ENCODE data around the gene IL17RA.

IL17RA gene

GRCh38 chr22:17155941-17156340 lies 71.1 kb downstream of the IL17RA start:
- no peak for DNase-seq (ENCODE audit: low read depth, low spot score)

- DNase-seq (ENCODE audit: low read depth, low spot score) = no peak
These were observed 72.9 kb downstream of the IL17RA start for GRCh38 chr22:17157714-17158113.

GRCh38 chr22:17158176-17158567 lies 73.4 kb downstream of the IL17RA start:
- no peak for DNase-seq (ENCODE audit: low read depth, low spot score)

- peak; percentile 85 for DNase-seq (ENCODE audit: low read depth, low spot score)
These were observed 74.0 kb downstream of the IL17RA start, which contains the start of gene HDHD5 for GRCh38 chr22:17158568-17159503. Gene HDHD5, minus strand, starts transcription at chr22:17159277. Its CDS starts 26 bp downstream, at chr22:17159251.

- no peak for DNase-seq (ENCODE audit: low read depth, low spot score)
These were observed 74.7 kb downstream of the IL17RA start for GRCh38 chr22:17159504-17159951.

GRCh38 chr22:17161991-17162390 lies 77.2 kb downstream of the IL17RA start:
- peak; percentile 47 for DNase-seq (ENCODE audit: low read depth, low spot score)

GRCh38 chr22:17162731-17163130 lies 77.9 kb downstream of the IL17RA start:
- no peak for DNase-seq (ENCODE audit: low read depth, low spot score)

GRCh38 chr22:17164392-17165024 lies 79.7 kb downstream of the IL17RA start:
- DNase-seq (ENCODE audit: low read depth, low spot score) = peak; percentile 29

Measured in ELF-1 (cell line).